ENCODE measurements around the gene KCNB1.

DNA sequence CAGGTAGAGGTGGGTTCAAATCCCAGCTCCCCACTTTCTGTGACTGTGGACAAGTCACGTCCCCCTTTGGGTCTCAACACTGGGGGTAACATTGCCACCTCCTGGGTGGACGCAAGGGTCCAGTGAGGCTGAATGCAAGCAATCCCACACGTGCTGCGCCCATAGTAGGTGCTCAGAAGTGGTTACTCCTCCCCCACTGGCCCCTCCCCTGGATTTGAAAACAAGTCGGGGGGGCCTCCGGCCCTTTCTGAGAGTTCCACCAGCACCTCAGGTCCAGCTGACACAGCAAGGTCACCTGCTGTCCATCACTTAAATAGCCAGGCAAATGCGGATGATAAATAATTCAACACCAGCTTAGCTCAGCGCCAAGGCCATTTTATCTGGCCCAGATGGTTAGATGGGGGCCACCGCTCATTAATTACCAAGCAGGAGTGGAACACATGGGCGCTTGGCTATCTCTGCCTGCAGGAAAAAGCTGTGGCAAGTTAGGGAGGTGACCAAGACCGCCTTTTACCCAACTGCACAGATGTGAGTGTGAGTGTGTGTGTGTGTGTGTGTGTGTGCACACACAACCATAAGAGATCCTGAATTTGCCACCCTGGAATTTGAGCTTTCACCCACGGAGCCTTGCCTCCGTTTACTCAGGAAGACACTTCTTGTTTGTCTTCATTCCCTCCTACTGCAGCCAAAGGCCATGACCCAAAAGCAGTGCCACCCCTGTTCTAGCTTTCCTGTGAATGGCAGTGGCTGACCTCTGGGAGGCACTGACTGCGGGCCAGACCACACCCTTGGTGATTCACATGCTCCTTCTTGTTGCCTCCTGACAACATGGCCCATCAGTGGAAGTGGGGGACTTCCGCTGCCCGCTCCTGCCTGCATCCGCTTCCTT lies 34.7 kb upstream of the KCNB1 start:
- no peak for TF ChIP-seq POLR2A (IDR thresholded peaks at IDR 0.05; ENCODE audit: low read depth, low read length)
- TF ChIP-seq POLR2AphosphoS5 (IDR thresholded peaks at IDR 0.05; ENCODE audit: low read depth, low read length), result no peak
- no peak for TF ChIP-seq PAX5 (IDR thresholded peaks at IDR 0.05; ENCODE audit: insufficient read depth, low read length, severe bottlenecking)
